ENCODE data around the gene DGKB. TPM values are rescaled to one million over a fixed set of nuclear protein-coding genes. Genes with fewer than 3 reads are reported as not detected.
A peak's percentile ranks its signal among the peaks of the same experiment; 100 is the strongest.

The DGKB gene
- total RNA-seq, 4 donors from 2014 or later, result 17.3 to 54.9 (median 26.1) TPM

GRCh38 chr7:14762561-14762960 is 140.0 kb downstream of the DGKB start:
- TF ChIP-seq POLR2AphosphoS5 (IDR thresholded peaks at IDR 0.05) (no peak), CTCF (IDR thresholded peaks at IDR 0.05) (no peak), EP300 (IDR thresholded peaks at IDR 0.05) (no peak), POLR2A (IDR thresholded peaks at IDR 0.05) (no peak)
- Histone ChIP-seq H3K27ac (peak overlapping the region in 3 of 4 donors; percentile 76 to 82 (median 78)), H3K9me3 (no peaks in the 10 kb centered on the region), H3K27me3 (no peaks in the 10 kb centered on the region), H3K36me3 (no peaks in the 10 kb centered on the region), H3K4me1 (peaks cover 6 to 40% (median 13%) of the 10 kb centered on the region in 3 donors), H3K4me3 (no peak overlapping the region)
- 9 to 20% methylated on average over 1 of the region's 1 CpG for WGBS, 2 donors (ENCODE audit: low coverage in 1 of 2)
- ATAC-seq, result no peak

- no peaks in the 10 kb centered on the region for H3K27me3 ChIP-seq
- 23 to 32% methylated on average over 4 of the region's 4 CpGs for whole genome bisulfite sequencing, 2 donors (ENCODE audit: low coverage in 1 of 2)
- TF ChIP-seq POLR2AphosphoS5 (IDR thresholded peaks at IDR 0.05) (peak; percentile 91), EP300 (IDR thresholded peaks at IDR 0.05) (no peak), CTCF (IDR thresholded peaks at IDR 0.05) (no peak)
- ATAC-seq, result peak; percentile 91
- H3K27ac ChIP-seq, result peak overlapping the region; percentile 76 to 85 (median 80)
- H3K9me3 ChIP-seq, result no peaks in the 10 kb centered on the region
- H3K4me1 ChIP-seq, result peaks cover 6 to 40% (median 13%) of the 10 kb centered on the region in 3 donors
- H3K36me3 ChIP-seq, result no peaks in the 10 kb centered on the region
- H3K4me3 ChIP-seq, result no peak overlapping the region
These were observed 140.8 kb downstream of the DGKB start for GRCh38 chr7:14761510-14762296.

GRCh38 chr7:14760730-14761478 is 141.6 kb downstream of the DGKB start:
- H3K36me3 ChIP-seq, result no peaks in the 10 kb centered on the region
- WGBS, 2 donors (ENCODE audit: low coverage in 1 of 2), result 47 to 63% methylated on average over 3 of the region's 3 CpGs
- ATAC-seq, result no peak
- H3K27ac ChIP-seq, result peak overlapping the region; percentile 76 to 85 (median 80)
- no peaks in the 10 kb centered on the region for H3K27me3 ChIP-seq
- no peaks in the 10 kb centered on the region for H3K9me3 ChIP-seq
- no peak for TF ChIP-seq EP300 (IDR thresholded peaks at IDR 0.05)
- peak; percentile 26 for TF ChIP-seq POLR2AphosphoS5 (IDR thresholded peaks at IDR 0.05)
- peaks cover 6 to 40% (median 13%) of the 10 kb centered on the region in 3 donors for H3K4me1 ChIP-seq
- H3K4me3 ChIP-seq, result no peak overlapping the region

GRCh38 chr7:14759785-14760184 is 142.8 kb downstream of the DGKB start:
- H3K4me1 ChIP-seq, result peaks cover 6 to 40% (median 13%) of the 10 kb centered on the region in 3 donors
- TF ChIP-seq CTCF (IDR thresholded peaks at IDR 0.05) (no peak), POLR2A (IDR thresholded peaks at IDR 0.05) (no peak), EP300 (IDR thresholded peaks at IDR 0.05) (no peak), POLR2AphosphoS5 (IDR thresholded peaks at IDR 0.05) (no peak)
- WGBS, 2 donors (ENCODE audit: low coverage in 1 of 2), result 79 to 88% methylated on average over 5 of the region's 5 CpGs
- H3K4me3 ChIP-seq, result no peak overlapping the region
- ATAC-seq, result no peak
- no peaks in the 10 kb centered on the region for H3K36me3 ChIP-seq
- no peaks in the 10 kb centered on the region for H3K9me3 ChIP-seq
- no peak overlapping the region for H3K27ac ChIP-seq
- H3K27me3 ChIP-seq, result no peaks in the 10 kb centered on the region

- no peak for TF ChIP-seq CTCF (IDR thresholded peaks at IDR 0.05)
- no peak for TF ChIP-seq POLR2AphosphoS5 (IDR thresholded peaks at IDR 0.05)
- TF ChIP-seq EP300 (IDR thresholded peaks at IDR 0.05), result no peak
These were observed 147.9 kb downstream of the DGKB start for GRCh38 chr7:14754631-14755030.

More at GRCh38 chr7:14754631-14755030, 147.9 kb downstream of the DGKB start:
- H3K27ac ChIP-seq, result no peak overlapping the region
- no peak overlapping the region for H3K4me3 ChIP-seq
- no peaks in the 10 kb centered on the region for H3K36me3 ChIP-seq
- no peaks in the 10 kb centered on the region for H3K9me3 ChIP-seq
- no peak for ATAC-seq
- H3K27me3 ChIP-seq, result no peaks in the 10 kb centered on the region
- H3K4me1 ChIP-seq, result no peaks in the 10 kb centered on the region
- WGBS, 2 donors (ENCODE audit: low coverage in 1 of 2), result 13 to 19% methylated on average over 1 of the region's 1 CpG

All from gastroesophageal sphincter (tissue), 4 donors.